ENCODE data around the gene RSF1.

DNA sequence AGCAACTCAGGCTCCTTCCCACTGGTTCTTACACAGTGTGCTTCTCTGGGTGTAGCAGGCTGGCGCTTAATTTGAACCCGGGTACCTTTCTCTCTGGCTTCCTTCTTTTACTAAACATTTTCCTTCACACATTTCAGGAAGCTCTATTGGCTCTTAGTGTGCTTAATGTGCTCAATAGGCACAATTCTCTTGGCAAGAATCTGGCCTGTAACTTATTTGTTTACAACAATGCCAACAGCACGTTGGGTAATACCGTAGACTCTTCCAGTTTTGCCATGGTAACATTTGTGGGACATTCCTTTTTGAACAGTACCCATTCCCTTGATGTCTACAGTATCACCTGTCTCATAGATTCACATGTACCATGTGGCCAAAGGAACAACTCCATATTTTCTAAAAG is 48.2 kb upstream of the RSF1 start:
- TF ChIP-seq, protein P1, sequence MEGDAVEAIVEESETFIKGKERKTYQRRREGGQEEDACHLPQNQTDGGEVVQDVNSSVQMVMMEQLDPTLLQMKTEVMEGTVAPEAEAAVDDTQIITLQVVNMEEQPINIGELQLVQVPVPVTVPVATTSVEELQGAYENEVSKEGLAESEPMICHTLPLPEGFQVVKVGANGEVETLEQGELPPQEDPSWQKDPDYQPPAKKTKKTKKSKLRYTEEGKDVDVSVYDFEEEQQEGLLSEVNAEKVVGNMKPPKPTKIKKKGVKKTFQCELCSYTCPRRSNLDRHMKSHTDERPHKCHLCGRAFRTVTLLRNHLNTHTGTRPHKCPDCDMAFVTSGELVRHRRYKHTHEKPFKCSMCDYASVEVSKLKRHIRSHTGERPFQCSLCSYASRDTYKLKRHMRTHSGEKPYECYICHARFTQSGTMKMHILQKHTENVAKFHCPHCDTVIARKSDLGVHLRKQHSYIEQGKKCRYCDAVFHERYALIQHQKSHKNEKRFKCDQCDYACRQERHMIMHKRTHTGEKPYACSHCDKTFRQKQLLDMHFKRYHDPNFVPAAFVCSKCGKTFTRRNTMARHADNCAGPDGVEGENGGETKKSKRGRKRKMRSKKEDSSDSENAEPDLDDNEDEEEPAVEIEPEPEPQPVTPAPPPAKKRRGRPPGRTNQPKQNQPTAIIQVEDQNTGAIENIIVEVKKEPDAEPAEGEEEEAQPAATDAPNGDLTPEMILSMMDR (conservative IDR thresholded peaks at IDR 0.05) = no peak
- no peak for TF ChIP-seq ZFX (IDR thresholded peaks at IDR 0.05)

Measured in C4-2B (cell line).